ENCODE measurements around the gene CREB5.

The CREB5 gene

GRCh38 chr7:28836716-28837115 is 424.4 kb downstream of the CREB5 start:
- no peak for FAIRE-seq

GRCh38 chr7:28837216-28837615 is 424.9 kb downstream of the CREB5 start:
- no peak for FAIRE-seq

- no peak for FAIRE-seq
Observed at GRCh38 chr7:28840592-28840995, 428.3 kb downstream of the CREB5 start.

- FAIRE-seq = no peak
Observed at GRCh38 chr7:28841766-28842165, 429.4 kb downstream of the CREB5 start.

- FAIRE-seq = no peak
Observed at GRCh38 chr7:28842769-28843295, 430.5 kb downstream of the CREB5 start.

- FAIRE-seq = no peak
Observed at GRCh38 chr7:28845106-28845505, 432.8 kb downstream of the CREB5 start.

GRCh38 chr7:28847176-28847575 is 434.9 kb downstream of the CREB5 start:
- FAIRE-seq = no peak

GRCh38 chr7:28847681-28848080 is 435.4 kb downstream of the CREB5 start:
- FAIRE-seq = no peak

GRCh38 chr7:28848906-28849305 is 436.6 kb downstream of the CREB5 start:
- FAIRE-seq = no peak

GRCh38 chr7:28850699-28851098 is 438.4 kb downstream of the CREB5 start:
- no peak for FAIRE-seq

- FAIRE-seq = no peak
Observed at GRCh38 chr7:28853150-28853549, 440.8 kb downstream of the CREB5 start.

GRCh38 chr7:28853834-28854749 is 441.8 kb downstream of the CREB5 start:
- no peak for FAIRE-seq

- FAIRE-seq = no peak
Observed at GRCh38 chr7:28854750-28855074, 442.4 kb downstream of the CREB5 start.

- no peak for FAIRE-seq
Observed at GRCh38 chr7:28855538-28856217, 443.4 kb downstream of the CREB5 start.

GRCh38 chr7:28856656-28857055 is 444.3 kb downstream of the CREB5 start:
- FAIRE-seq = no peak

GRCh38 chr7:28858206-28858605 is 445.9 kb downstream of the CREB5 start:
- FAIRE-seq = no peak

GRCh38 chr7:28858895-28859294 is 446.6 kb downstream of the CREB5 start:
- FAIRE-seq = no peak

- no peak for FAIRE-seq
Observed at GRCh38 chr7:28861825-28862224, 449.5 kb downstream of the CREB5 start.

GRCh38 chr7:28862595-28863272 is 450.4 kb downstream of the CREB5 start:
- no peak for FAIRE-seq

- FAIRE-seq = no peak
Observed at GRCh38 chr7:28865601-28866144, 453.4 kb downstream of the CREB5 start.

- no peak for FAIRE-seq
Observed at GRCh38 chr7:28868712-28869111, 456.4 kb downstream of the CREB5 start.

GRCh38 chr7:28871077-28871476 is 458.8 kb downstream of the CREB5 start:
- FAIRE-seq = no peak

- FAIRE-seq = no peak
Observed at GRCh38 chr7:28871631-28872030, 459.3 kb downstream of the CREB5 start.

Measured in colon (tissue), 2 donors.